DOHH2 (cell line): ENCODE data around the gene CLIP2.

ENCODE experiments used
- CTCF ChIP-seq: fragments of 200-600 bp; sonication (generic); IDR thresholded peaks from one replicate; pipeline ENCODE4 v1.5.1; 2014; ENCODE audit warnings: antibody characterized with exemption, mild to moderate bottlenecking, low read depth, low read length; ENCODE audit not compliant: poor library complexity, severe bottlenecking
- EZH2phosphoT487 ChIP-seq: fragments of 200-600 bp; sonication (generic); IDR thresholded peaks from 2 replicates; pipeline ENCODE4 v1.6.1; 2017; ENCODE audit warnings: borderline replicate concordance, mild to moderate bottlenecking, antibody characterized with exemption, low read length, moderate library complexity, mixed read lengths

- TF ChIP-seq CTCF (peak; percentile 92), EZH2phosphoT487 (no peak)
Measured at GRCh38 chr7:74405191-74405898, 116.1 kb downstream of the CLIP2 start.
